SK-N-MC (cell line): Measurements from ENCODE around the gene RPL31.

Experiments
- EZH2 ChIP-seq: fragments of 200-600 bp; sonication (generic); IDR thresholded peaks from one replicate; pipeline ENCODE4 v1.6.1; 2017; ENCODE audit warnings: antibody characterized with exemption
- POLR2AphosphoS5 ChIP-seq: IDR thresholded peaks from 2 replicates; pipeline ENCODE4 v1.6.1; 2012; ENCODE audit warnings: mild to moderate bottlenecking, low read depth, low read length, borderline replicate concordance

DNA sequence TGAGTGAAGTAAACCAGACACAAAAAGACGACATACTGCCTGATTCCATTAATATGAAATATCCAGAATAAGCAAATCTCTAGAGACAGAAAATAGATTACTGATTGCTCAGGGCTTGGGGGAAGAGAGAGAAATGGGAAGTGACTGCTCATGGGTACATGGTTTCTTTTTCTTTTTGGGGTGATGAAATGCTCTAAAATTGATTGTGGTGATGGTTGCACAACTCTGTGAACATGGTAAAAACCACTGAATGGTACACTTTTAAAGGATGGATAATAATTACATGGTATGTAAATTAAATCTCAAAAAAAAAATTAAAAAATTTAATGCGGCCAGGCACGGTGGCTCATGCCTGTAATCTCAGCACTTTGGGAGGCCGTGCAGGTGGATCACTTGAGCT lies 39.3 kb downstream of the RPL31 start:
- TF ChIP-seq EZH2 = no peak
- no peak for TF ChIP-seq POLR2AphosphoS5
